IMR-90 (cell line): ENCODE data around the gene STAM. TPM values are rescaled to one million over a fixed set of nuclear protein-coding genes. Genes with fewer than 3 reads are reported as not detected.

ENCODE experiments used
- BHLHE40 ChIP-seq: fragments of 150-350 bp; IDR thresholded peaks from 2 replicates; pipeline ENCODE4 v1.6.1; 2016; ENCODE audit warnings: mild to moderate bottlenecking, low read depth, low read length
- MXI1 ChIP-seq: IDR thresholded peaks from 2 replicates; pipeline ENCODE4 v1.6.1; 2012; ENCODE audit warnings: low read depth, mild to moderate bottlenecking, low read length, moderate library complexity, borderline replicate concordance
- NFE2L2 ChIP-seq: fragments of 150-350 bp; IDR thresholded peaks from 2 replicates; pipeline ENCODE4 v1.6.1; 2016; ENCODE audit warnings: low read depth, mild to moderate bottlenecking, low read length
- RAD21 ChIP-seq: IDR thresholded peaks from 2 replicates; pipeline ENCODE4 v1.6.1; 2012; ENCODE audit warnings: low read length, improper control_type of control experiment
- polyA plus RNA-seq, 3 experiments: library from polyadenylated mRNA; depleted of rRNA; stranded (reverse); fragments of >200 nt; gene quantifications; 2 replicates each; pipeline ENCODE4 v1.2.3, GENCODE V29; 2012; ENCODE audit warnings: low replicate concordance in 1 of 3
- total RNA-seq: library from RNA; depleted of rRNA; stranded (reverse); fragments of >200 nt; gene quantifications from 2 replicates; pipeline ENCODE4 v1.2.3, GENCODE V29; 2012
- TF ChIP-seq, protein P1 (sequence below): fragments of 150-350 bp; IDR thresholded peaks from 2 replicates; pipeline ENCODE4 v1.6.1; 2016; ENCODE audit warnings: low read depth, mild to moderate bottlenecking, low read length, moderate library complexity, borderline replicate concordance

The STAM gene
- total and polyA plus RNA-seq, 2 of the 4 experiments (the other 2 are of a cell fraction) = 22.9 to 23.3 TPM

- TF ChIP-seq BHLHE40 (no peak), RAD21 (no peak), MXI1 (no peak), NFE2L2 (no peak)
- TF ChIP-seq, protein P1, sequence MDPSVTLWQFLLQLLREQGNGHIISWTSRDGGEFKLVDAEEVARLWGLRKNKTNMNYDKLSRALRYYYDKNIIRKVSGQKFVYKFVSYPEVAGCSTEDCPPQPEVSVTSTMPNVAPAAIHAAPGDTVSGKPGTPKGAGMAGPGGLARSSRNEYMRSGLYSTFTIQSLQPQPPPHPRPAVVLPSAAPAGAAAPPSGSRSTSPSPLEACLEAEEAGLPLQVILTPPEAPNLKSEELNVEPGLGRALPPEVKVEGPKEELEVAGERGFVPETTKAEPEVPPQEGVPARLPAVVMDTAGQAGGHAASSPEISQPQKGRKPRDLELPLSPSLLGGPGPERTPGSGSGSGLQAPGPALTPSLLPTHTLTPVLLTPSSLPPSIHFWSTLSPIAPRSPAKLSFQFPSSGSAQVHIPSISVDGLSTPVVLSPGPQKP = no peak
These were observed 19.5 kb downstream of the STAM start (continued) for GRCh38 chr10:17663450-17663849.
